ENCODE results near the gene NUP85. TPM values are rescaled to one million over a fixed set of nuclear protein-coding genes. Genes with fewer than 3 reads are reported as not detected.
"Not testable (repeated sequence)": the region's sequence is repeated elsewhere in the genome, so short reads cannot be mapped to it uniquely, and the experiment has no call there.

The NUP85 gene
- total and polyA plus RNA-seq, 4 experiments from 2014 or later: 33.4 to 164 (median 93.1) TPM

GRCh38 chr17:75194879-75195278, 10.6 kb upstream of the NUP85 start:
- ChIA-PET POLR2A (ENCODE audit: partially characterized antibody) (no interaction called here), CTCF (ENCODE audit: partially characterized antibody) (interaction anchor here (1.4 kb wide), 1 partner anchor 233 kb away, joined by 4 read pairs; no protein-coding TSS in a partner anchor)

DNA sequence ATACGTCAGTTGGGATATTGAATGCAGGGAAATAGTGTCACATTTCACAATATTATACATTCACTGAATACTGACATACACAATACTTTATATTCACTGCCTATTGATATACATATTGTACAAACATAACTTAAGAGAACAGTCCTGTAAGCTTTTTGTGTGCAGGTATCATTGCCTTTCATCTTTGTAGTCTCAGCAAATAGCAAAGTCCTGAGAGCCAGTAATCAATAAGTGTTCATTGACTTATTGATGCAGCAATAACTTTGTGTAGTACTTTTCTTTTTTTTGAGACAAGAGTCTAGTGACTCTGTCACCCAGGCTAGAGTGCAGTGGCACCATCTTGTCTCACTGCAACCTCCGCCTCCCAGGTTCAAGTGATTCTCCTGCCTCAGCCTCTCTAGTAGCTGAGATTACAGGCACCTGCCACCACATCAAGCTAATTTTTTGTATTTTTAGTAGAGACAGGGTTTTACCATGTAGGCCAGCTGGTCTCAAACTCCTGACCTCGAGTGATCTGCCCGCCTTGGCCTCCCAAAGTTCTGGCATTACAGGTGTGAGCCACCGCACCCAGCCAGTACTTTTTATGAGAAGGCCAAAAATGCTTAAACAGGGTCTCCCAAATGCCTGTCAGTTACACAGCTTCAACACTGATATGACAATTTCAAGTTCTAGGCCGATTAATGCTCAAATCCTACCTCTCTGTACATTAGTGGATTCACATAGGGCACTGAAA, 5.4 kb upstream of the NUP85 start:
- H3K27ac ChIP-seq (ENCODE audit: low read depth, low read length): no peak overlapping the region
- Mint-ChIP-seq H3K36me3 (peaks cover 0 to 1% of the 10 kb centered on the region in 2 donors), H3K4me1 (peaks cover 4 to 16% (median 7%) of the 10 kb centered on the region in 4 donors), H3K27ac (no peak overlapping the region), H3K27me3 (no peaks in the 10 kb centered on the region), H3K9me3 (no peaks in the 10 kb centered on the region), H3K4me3 (no peak overlapping the region)
- H3K27me3 ChIP-seq (ENCODE audit: insufficient read depth, low read length): no peaks in the 10 kb centered on the region
- ChIA-PET POLR2A (ENCODE audit: partially characterized antibody) (interaction anchor here (1.2 kb wide), 1 partner anchor 86 kb away, joined by 6 read pairs; no protein-coding TSS in a partner anchor), CTCF (ENCODE audit: partially characterized antibody) (interaction anchor here (0.8 to 15.0 kb wide), 11 partner anchors 11 to 242 kb away, joined by 3 to 309 read pairs (median 4); partner anchors contain the start of genes ARMC7 and MIF4GD)
- peaks cover 10% of the 10 kb centered on the region for H3K4me1 ChIP-seq (ENCODE audit: insufficient read depth, low read length)
- H3K4me3 ChIP-seq (ENCODE audit: low read length in 2 of 2): no peak overlapping the region
- no peaks in the 10 kb centered on the region for H3K36me3 ChIP-seq (ENCODE audit: insufficient read depth, low read length)
- intact Hi-C loops (cut with micrococcal nuclease): no loop called here
- no peaks in the 10 kb centered on the region for H3K9me3 ChIP-seq (ENCODE audit: control insufficient read depth in 1 of 2, low read length in 2 of 2)
- DNase-seq: no peak

More at GRCh38 chr17:75194879-75195278, 10.6 kb upstream of the NUP85 start:
- H3K4me1 ChIP-seq (ENCODE audit: insufficient read depth, low read length): no peaks in the 10 kb centered on the region
- intact Hi-C loops (cut with micrococcal nuclease): no loop called here
- Mint-ChIP-seq H3K9me3 (no peaks in the 10 kb centered on the region), H3K36me3 (no peaks in the 10 kb centered on the region), H3K4me1 (no peaks in the 10 kb centered on the region), H3K27ac (no peak overlapping the region), H3K27me3 (no peaks in the 10 kb centered on the region), H3K4me3 (no peak overlapping the region)
- H3K4me3 ChIP-seq (ENCODE audit: low read length in 2 of 2): no peak overlapping the region
- no peak for DNase-seq
- no peaks in the 10 kb centered on the region for H3K27me3 ChIP-seq (ENCODE audit: insufficient read depth, low read length)
- no peaks in the 10 kb centered on the region for H3K9me3 ChIP-seq (ENCODE audit: control insufficient read depth in 1 of 2, low read length in 2 of 2)
- no peaks in the 10 kb centered on the region for H3K36me3 ChIP-seq (ENCODE audit: insufficient read depth, low read length)
- H3K27ac ChIP-seq (ENCODE audit: low read depth, low read length): no peak overlapping the region

GRCh38 chr17:75205793-75206163, 299 bp downstream of the NUP85 start:
- Mint-ChIP-seq H3K36me3 (peaks cover 8 to 25% of the 10 kb centered on the region in 2 donors), H3K4me3 (peak overlapping the region; percentile 93 to 99 (median 96)), H3K9me3 (no peaks in the 10 kb centered on the region), H3K27me3 (no peaks in the 10 kb centered on the region), H3K27ac (peak overlapping the region; percentile 99 to 100 (median 99)), H3K4me1 (peaks cover 15 to 50% (median 24%) of the 10 kb centered on the region in 4 donors)
- no peaks in the 10 kb centered on the region for H3K9me3 ChIP-seq (ENCODE audit: control insufficient read depth in 1 of 2, low read length in 2 of 2)
- CTCF ChIA-PET (ENCODE audit: partially characterized antibody): interaction anchor here (0.6 to 15.0 kb wide), 8 partner anchors 24 to 248 kb away, joined by 3 to 309 read pairs (median 5); partner anchors contain the start of genes ARMC7, MIF4GD and SLC25A19
- H3K4me1 ChIP-seq (ENCODE audit: insufficient read depth, low read length): peaks cover 26% of the 10 kb centered on the region
- H3K27ac ChIP-seq (ENCODE audit: low read depth, low read length): peak overlapping the region; percentile 80
- H3K27me3 ChIP-seq (ENCODE audit: insufficient read depth, low read length): no peaks in the 10 kb centered on the region
- intact Hi-C loops (cut with micrococcal nuclease): loop anchor here (1.0 kb wide), 4 partner anchors 23 to 91 kb away; partner anchors contain the start of genes GGA3, MRPS7 and SUMO2
- H3K36me3 ChIP-seq (ENCODE audit: insufficient read depth, low read length): peaks cover 10% of the 10 kb centered on the region
- POLR2A ChIA-PET (ENCODE audit: partially characterized antibody): interaction anchor here (0.7 to 2.2 kb wide), 12 partner anchors 23 to 206 kb away, joined by 3 to 14 read pairs (median 4); partner anchors contain the start of genes MIF4GD, MRPL58, SLC16A5 and SLC25A19
- no peak for DNase-seq
- peak overlapping the region; percentile 55 to 86 for H3K4me3 ChIP-seq (ENCODE audit: low read length in 2 of 2)

GRCh38 chr17:75207050-75207407, 1.6 kb downstream of the NUP85 start:
- Histone ChIP-seq H3K4me1 (ENCODE audit: insufficient read depth, low read length) (peaks cover 26% of the 10 kb centered on the region), H3K36me3 (ENCODE audit: insufficient read depth, low read length) (peaks cover 15% of the 10 kb centered on the region)
- ChIA-PET POLR2A (ENCODE audit: partially characterized antibody) (interaction anchor here (0.8 to 1.8 kb wide), 2 partner anchors 24 to 55 kb away, joined by 3 to 5 read pairs; partner anchors contain the start of genes GGA3, MRPS7 and SUMO2), CTCF (ENCODE audit: partially characterized antibody) (interaction anchor here (1.2 to 15.0 kb wide), 4 partner anchors 33 to 246 kb away, joined by 3 to 309 read pairs (median 10); partner anchors contain the start of genes ARMC7 and SLC25A19)
- intact Hi-C loops (cut with micrococcal nuclease); H3K27me3 Mint-ChIP-seq; H3K9me3 ChIP-seq (ENCODE audit: control insufficient read depth in 1 of 2, low read length in 2 of 2); H3K27ac ChIP-seq (ENCODE audit: low read depth, low read length); DNase-seq; H3K9me3 Mint-ChIP-seq; H3K4me3 ChIP-seq (ENCODE audit: low read length in 2 of 2); H3K27me3 ChIP-seq (ENCODE audit: insufficient read depth, low read length): not testable (repeated sequence)
- peak overlapping the region; percentile 93 to 99 (median 96) for H3K4me3 Mint-ChIP-seq
- peaks cover 12 to 33% of the 10 kb centered on the region in 2 donors for H3K36me3 Mint-ChIP-seq
- H3K27ac Mint-ChIP-seq: peak overlapping the region in 4 of 7 donors; percentile 53 to 99 (median 66)
- H3K4me1 Mint-ChIP-seq: peaks cover 13 to 45% (median 20%) of the 10 kb centered on the region in 4 donors

GRCh38 chr17:75207760-75208159, 2.3 kb downstream of the NUP85 start:
- Mint-ChIP-seq H3K4me1 (peaks cover 13 to 45% (median 20%) of the 10 kb centered on the region in 4 donors), H3K36me3 (peaks cover 13 to 33% of the 10 kb centered on the region in 2 donors), H3K4me3 (peak overlapping the region in 3 of 8 donors; percentile 40 to 56 (median 42)), H3K27me3 (no peaks in the 10 kb centered on the region), H3K27ac (peak overlapping the region in 3 of 7 donors; percentile 29 to 76 (median 46)), H3K9me3 (no peaks in the 10 kb centered on the region)
- no peak for DNase-seq
- Histone ChIP-seq H3K4me3 (ENCODE audit: low read length in 2 of 2) (no peak overlapping the region), H3K27me3 (ENCODE audit: insufficient read depth, low read length) (no peaks in the 10 kb centered on the region), H3K4me1 (ENCODE audit: insufficient read depth, low read length) (peaks cover 26% of the 10 kb centered on the region), H3K36me3 (ENCODE audit: insufficient read depth, low read length) (peaks cover 22% of the 10 kb centered on the region), H3K9me3 (ENCODE audit: control insufficient read depth in 1 of 2, low read length in 2 of 2) (no peaks in the 10 kb centered on the region), H3K27ac (ENCODE audit: low read depth, low read length) (no peak overlapping the region)
- intact Hi-C loops (cut with micrococcal nuclease): no loop called here
- ChIA-PET CTCF (ENCODE audit: partially characterized antibody) (interaction anchor here (1.6 to 15.0 kb wide), 3 partner anchors 94 to 246 kb away, joined by 5 to 309 read pairs (median 15); partner anchors contain the start of gene ARMC7), POLR2A (ENCODE audit: partially characterized antibody) (interaction anchor here (0.8 to 1.8 kb wide), 2 partner anchors 25 to 54 kb away, joined by 3 to 5 read pairs; partner anchors contain the start of genes GGA3, MRPS7 and SUMO2)

DNA sequence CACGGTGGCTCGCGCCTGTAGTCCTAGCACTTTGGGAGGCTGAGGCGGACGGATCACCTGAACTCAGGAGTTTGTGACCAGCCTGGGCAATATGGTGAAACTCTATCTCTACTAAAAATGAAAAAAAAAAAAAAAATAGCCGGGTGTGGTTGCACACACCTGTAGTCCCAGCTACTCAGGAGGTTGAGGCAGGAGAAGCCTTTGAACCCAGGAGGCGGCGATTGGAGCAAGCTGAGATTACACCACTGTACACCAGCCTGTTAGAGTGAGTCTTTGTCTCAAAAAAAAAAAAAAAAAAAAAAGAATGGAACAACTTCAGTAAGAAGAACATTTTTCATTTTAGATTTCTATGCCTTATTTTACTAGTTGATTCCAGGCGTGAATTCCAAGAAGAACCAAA, 2.7 kb downstream of the NUP85 start:
- CTCF ChIA-PET (ENCODE audit: partially characterized antibody): interaction anchor here (1.6 to 15.0 kb wide), 2 partner anchors 95 to 247 kb away, joined by 5 to 309 read pairs; partner anchors contain the start of gene ARMC7
- Histone ChIP-seq H3K27ac (ENCODE audit: low read depth, low read length) (no peak overlapping the region), H3K4me3 (ENCODE audit: low read length in 2 of 2) (no peak overlapping the region), H3K27me3 (ENCODE audit: insufficient read depth, low read length) (no peaks in the 10 kb centered on the region), H3K4me1 (ENCODE audit: insufficient read depth, low read length) (peaks cover 26% of the 10 kb centered on the region), H3K9me3 (ENCODE audit: control insufficient read depth in 1 of 2, low read length in 2 of 2) (no peaks in the 10 kb centered on the region), H3K36me3 (ENCODE audit: insufficient read depth, low read length) (peaks cover 26% of the 10 kb centered on the region)
- no peak for DNase-seq
- Mint-ChIP-seq H3K27me3 (no peaks in the 10 kb centered on the region), H3K4me1 (peaks cover 13 to 45% (median 20%) of the 10 kb centered on the region in 4 donors), H3K9me3 (no peaks in the 10 kb centered on the region), H3K36me3 (peaks cover 16 to 36% of the 10 kb centered on the region in 2 donors), H3K4me3 (peak overlapping the region in 4 of 8 donors; percentile 10 to 56 (median 41)), H3K27ac (peak overlapping the region in 4 of 7 donors; percentile 27 to 76 (median 46))
- intact Hi-C loops (cut with micrococcal nuclease): no loop called here
- POLR2A ChIA-PET (ENCODE audit: partially characterized antibody): interaction anchor here (1.3 to 1.8 kb wide), 2 partner anchors 25 to 94 kb away, joined by 4 to 5 read pairs; partner anchors contain the start of gene SUMO2

Measured in CD4-positive, alpha-beta memory T cell (primary cell).